Measurements from ENCODE around the gene GGTLC2. TPM values are rescaled to one million over a fixed set of nuclear protein-coding genes. Genes with fewer than 3 reads are reported as not detected.
A peak's percentile ranks its signal among the peaks of the same experiment; 100 is the strongest.

GGTLC2 gene
- total RNA-seq, 2 experiments from 2014 or later: not detected

DNA sequence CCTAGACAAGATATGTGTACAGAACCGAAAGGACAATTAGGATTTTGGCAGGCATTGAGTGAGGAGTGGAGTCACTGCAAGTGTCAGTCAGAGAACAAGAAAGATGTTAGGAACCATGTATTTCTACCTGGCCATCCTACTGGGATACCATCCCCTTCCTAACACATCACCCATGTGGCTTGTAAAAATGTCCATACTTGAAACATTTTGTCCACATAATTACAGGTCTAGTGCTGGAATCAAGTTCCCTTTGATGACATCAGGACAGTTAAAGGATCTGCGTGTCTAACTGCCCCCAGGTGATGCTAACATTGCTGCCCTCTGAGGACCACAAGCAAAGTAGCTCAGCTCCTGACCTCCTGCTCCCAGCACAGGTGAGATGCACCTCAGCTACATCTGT, 31.9 kb upstream of the GGTLC2 start:
- H3K4me1 Mint-ChIP-seq (ENCODE audit: low read depth): peaks cover 11% of the 10 kb centered on the region
- POLR2A ChIA-PET: interaction anchor here (1.1 kb wide), 1 partner anchor 25 kb away, joined by 3 read pairs; no protein-coding TSS in a partner anchor
- no peak for ATAC-seq

DNA sequence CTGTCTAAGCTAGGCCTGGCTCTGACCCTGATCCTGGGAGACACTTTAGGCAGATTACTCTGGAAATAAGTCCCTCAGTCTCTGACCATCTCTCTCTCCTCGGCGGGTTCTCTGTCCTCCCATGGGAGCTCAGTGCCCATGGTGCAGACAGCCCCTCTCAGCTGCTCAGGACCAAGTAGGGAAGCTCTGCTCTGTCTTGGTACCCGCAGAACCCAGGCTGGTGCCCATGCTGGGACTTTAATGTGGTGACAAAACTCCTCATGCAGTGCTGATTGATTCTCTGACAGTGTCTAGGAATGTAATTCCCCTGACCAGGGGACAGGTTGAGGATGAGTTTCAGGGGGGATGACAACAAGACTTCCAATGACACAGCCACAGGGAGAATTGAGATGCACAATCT, 30.3 kb upstream of the GGTLC2 start:
- TF ChIP-seq, protein P1, sequence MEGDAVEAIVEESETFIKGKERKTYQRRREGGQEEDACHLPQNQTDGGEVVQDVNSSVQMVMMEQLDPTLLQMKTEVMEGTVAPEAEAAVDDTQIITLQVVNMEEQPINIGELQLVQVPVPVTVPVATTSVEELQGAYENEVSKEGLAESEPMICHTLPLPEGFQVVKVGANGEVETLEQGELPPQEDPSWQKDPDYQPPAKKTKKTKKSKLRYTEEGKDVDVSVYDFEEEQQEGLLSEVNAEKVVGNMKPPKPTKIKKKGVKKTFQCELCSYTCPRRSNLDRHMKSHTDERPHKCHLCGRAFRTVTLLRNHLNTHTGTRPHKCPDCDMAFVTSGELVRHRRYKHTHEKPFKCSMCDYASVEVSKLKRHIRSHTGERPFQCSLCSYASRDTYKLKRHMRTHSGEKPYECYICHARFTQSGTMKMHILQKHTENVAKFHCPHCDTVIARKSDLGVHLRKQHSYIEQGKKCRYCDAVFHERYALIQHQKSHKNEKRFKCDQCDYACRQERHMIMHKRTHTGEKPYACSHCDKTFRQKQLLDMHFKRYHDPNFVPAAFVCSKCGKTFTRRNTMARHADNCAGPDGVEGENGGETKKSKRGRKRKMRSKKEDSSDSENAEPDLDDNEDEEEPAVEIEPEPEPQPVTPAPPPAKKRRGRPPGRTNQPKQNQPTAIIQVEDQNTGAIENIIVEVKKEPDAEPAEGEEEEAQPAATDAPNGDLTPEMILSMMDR (IDR thresholded peaks at IDR 0.05): no peak
- CTCF ChIA-PET: no interaction called here

More for the DNA sequence above, 31.9 kb upstream of the GGTLC2 start:
- no peaks in the 10 kb centered on the region for H3K36me3 Mint-ChIP-seq (ENCODE audit: low read depth)
- TF ChIP-seq, protein P1 (IDR thresholded peaks at IDR 0.05): no peak
- H3K27me3 Mint-ChIP-seq: peaks cover 4% of the 10 kb centered on the region
- DNase-seq: no peak
- no peaks in the 10 kb centered on the region for H3K9me3 Mint-ChIP-seq
- no peak overlapping the region for H3K4me3 Mint-ChIP-seq
- CTCF ChIA-PET: no interaction called here
- intact Hi-C loops (cut with micrococcal nuclease): no loop called here
- H3K27ac Mint-ChIP-seq: no peak overlapping the region

DNA sequence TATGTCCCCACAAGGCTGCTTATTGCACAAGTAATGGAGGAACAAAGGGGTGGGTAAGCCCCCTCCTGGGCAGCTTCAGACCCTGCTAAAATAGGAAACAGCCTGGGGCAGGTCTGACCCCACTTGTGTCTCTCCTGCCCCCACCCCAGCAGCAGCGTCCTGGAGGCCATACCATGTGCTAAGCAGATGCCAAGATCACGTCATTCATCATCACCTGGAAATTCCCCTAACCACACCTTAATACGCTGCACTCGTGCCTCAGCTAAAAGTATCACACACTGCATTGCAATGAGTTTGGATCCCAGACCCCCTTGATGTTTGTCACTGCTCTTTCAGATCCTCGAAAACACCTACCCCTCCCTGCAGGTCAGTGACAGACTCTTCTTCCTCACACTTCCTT, 27.8 kb upstream of the GGTLC2 start:
- no peak overlapping the region for H3K27ac Mint-ChIP-seq
- ChIA-PET CTCF (interaction anchor here (0.6 to 1.5 kb wide), 6 partner anchors 11 to 62 kb away, joined by 3 to 7 read pairs (median 3); partner anchors contain the start of gene PRAME), POLR2A (no interaction called here)
- intact Hi-C loops (cut with micrococcal nuclease): no loop called here
- H3K9me3 Mint-ChIP-seq: no peaks in the 10 kb centered on the region
- DNase-seq: peak; percentile 41
- no peaks in the 10 kb centered on the region for H3K36me3 Mint-ChIP-seq (ENCODE audit: low read depth)
- H3K27me3 Mint-ChIP-seq: peaks cover 2% of the 10 kb centered on the region
- TF ChIP-seq, protein P1 (IDR thresholded peaks at IDR 0.05): no peak
- peaks cover 11% of the 10 kb centered on the region for H3K4me1 Mint-ChIP-seq (ENCODE audit: low read depth)
- peak; percentile 83 for ATAC-seq
- no peak overlapping the region for H3K4me3 Mint-ChIP-seq

More for the DNA sequence above, 30.3 kb upstream of the GGTLC2 start:
- Mint-ChIP-seq H3K4me3 (no peak overlapping the region), H3K36me3 (ENCODE audit: low read depth) (no peaks in the 10 kb centered on the region), H3K4me1 (ENCODE audit: low read depth) (peaks cover 11% of the 10 kb centered on the region), H3K27me3 (peaks cover 4% of the 10 kb centered on the region), H3K27ac (no peak overlapping the region), H3K9me3 (no peaks in the 10 kb centered on the region)
- DNase-seq (no peak), ATAC-seq (no peak)
- POLR2A ChIA-PET: no interaction called here
- intact Hi-C loops (cut with micrococcal nuclease): no loop called here

DNA sequence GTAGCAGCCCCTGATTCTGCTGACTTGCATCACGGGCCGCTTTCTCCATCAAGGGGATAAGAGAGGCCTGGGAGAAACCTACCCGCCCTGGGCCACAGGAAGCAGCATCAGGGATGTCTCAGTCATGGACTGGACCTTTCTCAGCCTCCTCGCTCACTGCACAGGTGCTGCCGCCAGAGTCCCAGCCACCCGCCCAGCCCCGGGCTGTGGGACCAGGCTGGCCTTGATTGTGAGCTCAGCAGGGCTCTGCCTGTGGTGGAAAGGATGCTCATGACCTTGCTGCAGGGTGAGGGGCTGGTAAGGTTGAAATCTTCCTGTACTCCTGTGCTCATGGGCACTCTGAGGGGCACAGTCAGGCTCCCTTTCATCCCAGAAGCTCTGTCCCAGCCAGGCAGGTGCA, 26.0 kb upstream of the GGTLC2 start:
- TF ChIP-seq, protein P1 (IDR thresholded peaks at IDR 0.05): no peak
- DNase-seq (no peak), ATAC-seq (no peak)
- Mint-ChIP-seq H3K36me3 (ENCODE audit: low read depth) (no peaks in the 10 kb centered on the region), H3K9me3 (no peaks in the 10 kb centered on the region), H3K4me3 (no peak overlapping the region), H3K27me3 (peaks cover 2% of the 10 kb centered on the region), H3K4me1 (ENCODE audit: low read depth) (peaks cover 11% of the 10 kb centered on the region), H3K27ac (no peak overlapping the region)
- ChIA-PET POLR2A (interaction anchor here (1.2 kb wide), 1 partner anchor 69 kb away, joined by 3 read pairs; no protein-coding TSS in a partner anchor), CTCF (interaction anchor here (0.9 to 1.1 kb wide), 2 partner anchors 32 to 59 kb away, joined by 3 to 5 read pairs; partner anchors contain the start of gene PRAME)
- intact Hi-C loops (cut with micrococcal nuclease): no loop called here

DNA sequence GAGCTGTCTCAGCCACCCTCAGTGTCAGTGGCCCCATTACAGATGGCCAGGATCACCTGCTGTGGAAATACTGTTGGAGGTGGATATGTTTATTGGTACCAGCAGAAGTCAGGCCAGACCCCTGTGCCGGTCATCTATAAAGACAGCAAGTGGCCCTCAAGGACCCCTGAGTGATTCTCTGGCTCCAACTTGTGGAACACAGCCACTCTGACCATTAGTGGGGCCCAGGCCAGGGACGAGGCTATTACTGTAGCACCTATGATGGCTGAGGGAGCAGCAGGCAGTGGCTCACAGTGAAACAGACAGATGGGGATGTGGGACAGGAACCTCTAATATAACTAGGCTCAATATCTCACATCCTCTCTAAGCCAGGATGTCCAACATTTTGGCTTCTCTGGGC, 25.5 kb upstream of the GGTLC2 start:
- ATAC-seq (no peak), DNase-seq (no peak)
- H3K9me3 Mint-ChIP-seq: no peaks in the 10 kb centered on the region
- H3K36me3 Mint-ChIP-seq (ENCODE audit: low read depth): no peaks in the 10 kb centered on the region
- no peak overlapping the region for H3K27ac Mint-ChIP-seq
- no peak overlapping the region for H3K4me3 Mint-ChIP-seq
- H3K4me1 Mint-ChIP-seq (ENCODE audit: low read depth): peaks cover 11% of the 10 kb centered on the region
- TF ChIP-seq, protein P1 (IDR thresholded peaks at IDR 0.05): no peak
- intact Hi-C loops (cut with micrococcal nuclease): no loop called here
- ChIA-PET CTCF (interaction anchor here (0.9 to 1.1 kb wide), 2 partner anchors 32 to 60 kb away, joined by 3 to 5 read pairs; partner anchors contain the start of gene PRAME), POLR2A (interaction anchor here (1.2 kb wide), 1 partner anchor 69 kb away, joined by 3 read pairs; no protein-coding TSS in a partner anchor)
- H3K27me3 Mint-ChIP-seq: peaks cover 2% of the 10 kb centered on the region

All from activated CD8-positive, alpha-beta T cell treated with anti-CD3 and anti-CD28 coated beads for 36 hours (primary cell).